Large intestine (tissue), 3 donors: ENCODE measurements around the gene ALDOB. TPM values are rescaled to one million over a fixed set of nuclear protein-coding genes. Genes with fewer than 3 reads are reported as not detected.
A peak's percentile ranks its signal among the peaks of the same experiment; 100 is the strongest.
"Not testable (repeated sequence)": the region's sequence is repeated elsewhere in the genome, so short reads cannot be mapped to it uniquely, and the experiment has no call there.

Experiments used
- DNase-seq, 2 donors: peaks; one replicate each; pipeline versions ENCODE4 v3.0.0 to v3.0.0-alpha.2; 2013
- H3K27ac ChIP-seq: one replicate; pipeline ENCODE4 v1.5.1; 2013; ENCODE audit warnings: low read length
- H3K27me3 ChIP-seq: 2 replicates; pipeline ENCODE4 v1.6.1; 2013; ENCODE audit warnings: low read length; ENCODE audit not compliant: control insufficient read depth, insufficient read depth
- H3K36me3 ChIP-seq: 2 replicates; pipeline ENCODE4 v1.6.1; 2013; ENCODE audit warnings: low read length; ENCODE audit not compliant: control insufficient read depth, insufficient read depth
- H3K4me1 ChIP-seq: one replicate; pipeline ENCODE4 v1.6.1; 2013; ENCODE audit warnings: low read length; ENCODE audit not compliant: control insufficient read depth, insufficient read depth
- H3K4me3 ChIP-seq: one replicate; pipeline ENCODE4 v1.5.1; 2013; ENCODE audit warnings: low read length
- H3K9me3 ChIP-seq: one replicate; pipeline ENCODE4 v1.6.1; 2013; ENCODE audit warnings: mild to moderate bottlenecking, low read depth, low read length, moderate library complexity; ENCODE audit not compliant: control insufficient read depth
- WGBS: methylation state at CpG from one replicate; pipeline ENCODE4 v1.1.5; 2013; ENCODE audit warnings: low lambda C conversion rate; ENCODE audit not compliant: insufficient coverage; 5-methylcytosine and 5-hydroxymethylcytosine counted together
- polyA plus RNA-seq: library from polyadenylated mRNA; unstranded; fragments of 120-200 nt; gene quantifications from one replicate; pipeline ENCODE4 v1.2.1, GENCODE V29; 2013

Gene ALDOB
- polyA plus RNA-seq, 1 donor, result 1,562 TPM

DNA sequence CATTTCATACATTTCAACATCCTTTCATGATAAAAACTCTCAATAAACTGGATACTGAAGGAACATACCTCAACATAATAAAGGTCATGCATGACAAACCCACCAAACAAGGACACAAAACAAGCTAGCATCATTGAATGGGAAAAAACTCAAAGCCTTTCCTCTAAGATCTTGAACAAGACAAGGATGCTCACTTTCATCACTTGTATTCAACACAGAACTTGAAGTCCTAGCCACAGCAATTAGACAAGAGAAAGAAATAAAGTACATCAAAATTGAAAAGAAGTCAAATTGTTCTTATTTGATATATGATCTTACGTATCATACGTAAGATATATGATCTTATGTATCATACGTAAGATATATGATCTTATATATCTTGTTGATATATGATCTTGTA is 42.4 kb downstream of the ALDOB start:
- no peaks in the 10 kb centered on the region for H3K27me3 ChIP-seq
- 97% methylated on average over 3 of the region's 3 CpGs for WGBS
- H3K27ac ChIP-seq, result no peak overlapping the region
- H3K9me3 ChIP-seq, result peaks cover 15% of the 10 kb centered on the region
- DNase-seq, result no peak
- peaks cover 5% of the 10 kb centered on the region for H3K4me1 ChIP-seq
- no peak overlapping the region for H3K4me3 ChIP-seq
- H3K36me3 ChIP-seq, result peaks cover 23% of the 10 kb centered on the region

DNA sequence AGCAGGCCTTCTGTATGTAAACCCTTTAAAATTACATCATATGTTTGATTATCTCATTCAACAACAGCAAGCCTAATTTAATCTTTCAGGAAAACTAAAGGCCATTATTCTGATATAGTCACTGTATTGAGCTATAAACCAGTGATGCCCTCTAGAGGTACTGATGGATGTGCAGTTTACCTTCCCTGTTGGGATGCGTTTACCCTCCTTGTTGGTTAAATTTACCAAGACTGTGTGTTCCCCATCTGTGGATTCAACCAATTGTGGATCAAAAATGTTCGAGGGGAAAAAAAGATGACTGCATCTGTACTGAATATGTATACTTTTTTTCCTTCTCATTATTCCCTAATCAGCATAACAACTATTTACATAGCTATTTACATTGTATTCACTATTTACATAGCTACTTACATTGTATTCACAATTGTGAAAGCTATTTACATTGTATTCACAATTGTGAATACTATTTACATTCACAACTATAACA is 47.0 kb downstream of the ALDOB start:
- Histone ChIP-seq H3K27ac (peak overlapping the region; percentile 31), H3K27me3 (no peaks in the 10 kb centered on the region), H3K36me3 (peaks cover 17% of the 10 kb centered on the region), H3K9me3 (peaks cover 18% of the 10 kb centered on the region), H3K4me1 (peaks cover 5% of the 10 kb centered on the region), H3K4me3 (no peak overlapping the region)
- DNase-seq, result no peak
- 50% methylated on average over 1 of the region's 2 CpGs for WGBS

DNA sequence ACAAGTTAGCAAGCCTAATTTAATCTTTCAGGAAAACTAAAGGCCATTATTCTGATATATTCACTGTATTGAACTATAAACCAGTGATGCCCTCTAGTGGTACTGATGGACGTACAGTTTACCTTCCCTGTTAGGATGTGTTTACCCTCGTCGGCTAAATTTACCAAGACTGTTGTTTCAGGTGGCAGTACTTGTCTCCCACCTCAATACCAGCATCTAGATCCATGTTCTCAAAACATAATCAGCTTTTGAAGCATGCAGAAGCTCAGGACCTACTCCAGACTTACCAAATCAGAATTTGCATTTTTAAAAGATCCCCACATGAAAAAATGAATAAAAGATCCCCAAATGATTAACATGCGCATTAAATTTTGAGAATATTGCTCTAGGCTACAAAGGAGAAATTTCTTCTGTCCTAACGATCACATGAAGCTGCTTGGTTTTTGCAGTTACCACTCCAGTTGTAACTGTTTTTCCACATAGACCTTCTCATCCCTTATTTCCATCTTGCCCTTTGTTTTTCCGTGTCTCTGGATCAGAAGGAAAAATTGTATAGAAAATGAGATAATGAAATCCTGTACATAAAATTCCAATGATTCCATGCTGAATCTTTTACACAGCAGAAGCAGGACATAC is 47.6 kb downstream of the ALDOB start:
- peak in 1 of 2 donors; percentile 46 for DNase-seq
- peak overlapping the region; percentile 31 for H3K27ac ChIP-seq

DNA sequence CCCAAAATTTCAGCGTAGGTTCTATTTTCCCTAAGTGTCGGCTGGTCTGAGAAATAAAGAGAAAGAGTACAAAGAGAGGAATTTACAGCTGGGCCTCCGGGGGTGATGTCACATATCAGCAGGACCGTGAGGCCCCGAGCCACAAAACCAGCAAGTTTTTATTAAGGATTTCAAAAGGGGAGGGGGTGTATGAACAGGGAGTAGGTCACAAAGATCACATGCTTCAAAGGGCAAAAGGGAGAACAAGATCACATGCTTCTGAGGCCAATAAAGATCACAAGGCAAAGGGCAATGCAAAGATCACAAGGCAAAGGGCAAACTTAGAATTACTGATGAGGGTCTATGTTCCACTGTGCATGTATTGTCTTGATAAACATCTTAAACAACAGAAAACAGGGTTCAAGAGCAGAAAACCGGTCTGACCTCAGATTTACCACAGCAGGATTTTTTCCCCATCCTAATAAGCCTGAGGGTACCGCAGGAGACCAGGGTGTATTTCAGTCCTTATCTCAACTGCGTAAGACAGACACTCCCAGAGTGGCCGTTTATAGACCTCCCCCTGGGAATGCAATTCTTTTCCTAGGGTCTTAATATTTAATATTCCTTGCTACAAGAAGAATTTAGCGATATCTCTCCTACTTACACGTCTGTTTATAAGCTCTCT is 50.6 kb downstream of the ALDOB start, which contains the start of gene BAAT:
TSS of gene BAAT (minus strand) at position 134 of the 664 bp plus-strand sequence. CDS start 13,602 bp downstream, outside the sequence.
- H3K27ac ChIP-seq, DNase-seq, H3K4me1 ChIP-seq, H3K36me3 ChIP-seq, H3K4me3 ChIP-seq, H3K27me3 ChIP-seq: not testable (repeated sequence)
- H3K9me3 ChIP-seq, result peaks cover 11% of the 10 kb centered on the region
- WGBS, result no CpG with 5 or more reads among the region's 11 CpGs

More for the DNA sequence above, 47.6 kb downstream of the ALDOB start:
- H3K36me3 ChIP-seq, result peaks cover 17% of the 10 kb centered on the region
- peaks cover 5% of the 10 kb centered on the region for H3K4me1 ChIP-seq
- no peak overlapping the region for H3K4me3 ChIP-seq
- no peaks in the 10 kb centered on the region for H3K27me3 ChIP-seq
- peaks cover 12% of the 10 kb centered on the region for H3K9me3 ChIP-seq
- WGBS, result 75% methylated on average over 2 of the region's 6 CpGs

DNA sequence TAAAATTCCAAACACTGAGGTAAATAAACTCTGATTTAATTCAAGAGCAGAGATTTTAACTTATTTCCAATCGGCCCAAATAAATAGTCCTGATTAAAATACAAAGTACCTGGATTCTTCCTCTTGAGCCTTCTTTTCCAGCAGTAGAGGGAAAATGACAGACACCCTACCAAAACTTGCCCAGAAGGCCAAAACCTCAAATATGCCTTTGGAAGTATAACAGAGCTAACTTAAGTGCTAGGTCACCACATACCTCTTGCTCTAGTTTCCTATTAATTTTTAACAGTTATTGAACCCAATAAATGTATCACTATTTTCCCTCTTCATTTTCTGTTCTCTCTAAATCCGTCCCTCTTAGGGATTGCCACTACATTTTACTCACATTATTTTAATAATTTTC is 52.2 kb downstream of the ALDOB start:
- Histone ChIP-seq H3K4me3 (no peak overlapping the region), H3K9me3 (peaks cover 11% of the 10 kb centered on the region), H3K27me3 (no peaks in the 10 kb centered on the region), H3K36me3 (no peaks in the 10 kb centered on the region), H3K27ac (no peak overlapping the region), H3K4me1 (peaks cover 5% of the 10 kb centered on the region)
- no peak for DNase-seq
- WGBS, result 75% methylated on average over 1 of the region's 2 CpGs

DNA sequence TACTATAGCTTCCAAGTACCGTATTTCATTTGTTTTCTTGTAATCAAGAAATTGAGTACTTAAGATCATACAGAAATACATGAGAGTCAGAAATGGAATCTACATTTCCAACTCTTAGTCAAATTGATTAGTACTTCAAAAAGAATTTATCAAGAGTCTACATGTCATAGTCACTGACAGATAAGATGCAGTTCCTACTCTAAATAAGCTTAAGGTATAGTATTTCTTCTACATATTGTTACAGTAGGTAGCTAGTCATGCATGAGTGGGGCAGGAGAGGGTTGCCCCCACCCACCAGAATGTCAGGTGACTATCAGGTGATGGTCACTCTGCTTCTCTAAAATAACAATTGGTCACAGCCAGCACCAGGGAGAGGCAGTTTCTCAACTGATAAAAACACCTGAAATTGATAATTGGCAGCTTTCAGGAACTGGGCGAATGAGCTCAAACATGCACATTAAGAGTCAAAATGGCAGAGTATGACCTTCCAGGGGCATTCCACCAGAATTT is 53.7 kb downstream of the ALDOB start:
- no peaks in the 10 kb centered on the region for H3K27me3 ChIP-seq
- peaks cover 11% of the 10 kb centered on the region for H3K9me3 ChIP-seq
- H3K4me3 ChIP-seq, result no peak overlapping the region
- DNase-seq, result no peak
- H3K4me1 ChIP-seq, result no peaks in the 10 kb centered on the region
- H3K27ac ChIP-seq, result no peak overlapping the region
- H3K36me3 ChIP-seq, result no peaks in the 10 kb centered on the region
- 100% methylated on average over 1 of the region's 2 CpGs for WGBS

DNA sequence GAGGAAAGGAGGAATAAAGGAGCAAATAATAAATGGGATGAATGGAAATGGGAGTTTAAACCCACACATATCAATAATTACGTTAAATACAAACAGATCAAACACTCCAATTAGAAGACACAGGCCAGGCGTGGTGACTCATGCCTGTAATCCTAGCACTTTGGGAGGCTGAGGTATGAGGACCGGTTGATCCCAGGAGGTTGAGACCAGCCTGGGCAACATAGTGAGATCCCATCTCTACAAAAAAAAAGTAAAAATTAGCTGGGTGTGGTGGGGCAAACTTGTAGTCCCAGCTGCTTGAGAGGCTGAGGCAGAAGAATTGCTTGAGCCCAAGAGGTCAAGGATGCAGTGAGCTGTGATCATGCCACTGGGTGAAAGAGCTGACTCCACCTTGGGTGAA is 54.5 kb downstream of the ALDOB start:
- Histone ChIP-seq H3K4me3 (no peak overlapping the region), H3K4me1 (no peaks in the 10 kb centered on the region), H3K27ac (no peak overlapping the region), H3K27me3 (no peaks in the 10 kb centered on the region), H3K9me3 (peaks cover 11% of the 10 kb centered on the region), H3K36me3 (no peaks in the 10 kb centered on the region)
- no CpG with 5 or more reads among the region's 3 CpGs for WGBS
- DNase-seq, result no peak

DNA sequence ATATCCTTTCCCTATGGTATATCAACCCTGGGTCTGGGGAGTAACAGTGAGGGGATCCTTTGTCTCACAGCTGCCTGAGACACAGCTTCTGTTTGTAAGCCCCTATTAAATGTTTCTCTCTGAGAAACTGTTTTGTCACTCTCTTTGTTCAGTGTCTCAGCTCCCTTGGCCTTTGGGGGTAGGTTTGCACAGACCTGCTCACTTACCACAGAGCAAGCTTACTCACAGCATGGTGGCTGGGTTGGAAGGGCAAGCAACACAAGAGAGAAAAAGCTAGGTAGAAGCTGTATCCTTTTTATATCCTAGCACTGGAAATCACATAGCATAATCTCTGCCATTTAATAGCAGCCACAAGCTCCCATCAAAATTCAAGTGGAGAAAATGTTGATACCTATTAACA is 55.3 kb downstream of the ALDOB start:
- Histone ChIP-seq H3K9me3 (peaks cover 11% of the 10 kb centered on the region), H3K4me1 (no peaks in the 10 kb centered on the region)
- DNase-seq, result no peak

DNA sequence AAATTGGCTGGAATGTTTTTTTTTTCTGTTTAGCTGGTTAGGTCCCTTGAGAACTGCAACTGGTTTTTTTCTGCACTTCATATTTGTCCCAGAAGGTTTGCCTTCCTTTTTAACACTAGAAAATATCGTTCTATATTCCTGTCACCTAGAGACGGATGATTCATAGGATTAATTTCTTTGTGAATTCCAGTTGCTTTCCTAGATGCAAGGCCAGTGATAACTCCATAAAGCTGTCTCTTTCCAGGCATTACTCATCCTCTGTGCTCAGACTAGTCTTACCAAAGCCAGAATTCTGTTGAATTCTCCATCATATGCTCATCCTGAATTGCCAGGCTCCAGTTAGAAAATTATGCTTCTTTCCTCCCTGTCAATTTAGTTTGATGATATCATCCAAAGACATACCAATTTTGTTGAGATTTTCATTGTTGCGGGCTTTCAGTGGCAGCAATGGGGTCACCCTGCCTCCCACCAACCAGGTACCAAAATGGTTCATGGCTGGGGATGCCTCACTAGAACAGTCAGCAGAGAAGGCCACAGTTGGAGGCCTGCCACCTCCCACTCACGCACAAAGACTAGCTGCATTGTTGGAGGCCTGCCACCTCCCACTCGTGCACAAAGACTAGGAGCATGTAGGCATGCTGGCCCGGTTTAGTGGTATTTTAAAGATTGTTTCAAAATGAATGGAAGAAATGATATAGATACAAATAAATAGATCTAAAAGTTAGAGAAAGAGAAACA is 59.3 kb downstream of the ALDOB start:
- H3K27ac ChIP-seq, result no peak overlapping the region
- WGBS, result 100% methylated on average over 2 of the region's 6 CpGs
- no peaks in the 10 kb centered on the region for H3K27me3 ChIP-seq
- no peaks in the 10 kb centered on the region for H3K36me3 ChIP-seq
- no peak for DNase-seq
- no peak overlapping the region for H3K4me3 ChIP-seq
- no peaks in the 10 kb centered on the region for H3K4me1 ChIP-seq
- no peaks in the 10 kb centered on the region for H3K9me3 ChIP-seq

More for the DNA sequence above, 55.3 kb downstream of the ALDOB start:
- Histone ChIP-seq H3K4me3 (no peak overlapping the region), H3K36me3 (no peaks in the 10 kb centered on the region), H3K27ac (no peak overlapping the region), H3K27me3 (no peaks in the 10 kb centered on the region)

DNA sequence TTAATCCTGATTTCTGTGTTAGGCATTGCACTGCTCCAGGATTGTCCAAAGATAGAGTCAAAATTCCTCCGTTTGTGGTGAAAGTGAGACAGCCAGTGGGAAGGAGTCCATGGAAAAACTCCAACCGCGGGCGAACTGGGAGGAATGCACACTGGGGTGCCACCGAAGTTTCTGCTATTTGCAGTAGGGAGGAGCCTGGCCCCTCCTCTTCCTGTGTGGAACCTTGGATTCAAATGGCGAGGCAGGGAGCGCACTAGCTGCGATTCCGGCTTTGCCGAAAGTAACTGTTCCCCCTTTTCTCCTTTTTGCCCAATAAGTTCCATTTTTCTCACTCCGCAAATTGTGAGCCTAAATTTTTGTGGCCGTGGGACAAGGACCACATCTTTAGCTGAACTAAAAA is 60.0 kb downstream of the ALDOB start:
- DNase-seq, result no peak
- 96% methylated on average over 4 of the region's 12 CpGs for WGBS

More for the DNA sequence above, 60.0 kb downstream of the ALDOB start:
- no peaks in the 10 kb centered on the region for H3K36me3 ChIP-seq
- no peaks in the 10 kb centered on the region for H3K9me3 ChIP-seq
- no peak overlapping the region for H3K4me3 ChIP-seq
- H3K27me3 ChIP-seq, result no peaks in the 10 kb centered on the region
- H3K27ac ChIP-seq, result no peak overlapping the region
- peaks cover 4% of the 10 kb centered on the region for H3K4me1 ChIP-seq
